K562 (cell line): ENCODE data around the gene CNPY2. TPM values are rescaled to one million over a fixed set of nuclear protein-coding genes. Genes with fewer than 3 reads are reported as not detected.

ENCODE experiments used
- ARID4B ChIP-seq: sonication (generic); formaldehyde crosslinking; IDR thresholded peaks from 2 replicates; pipeline ENCODE4 v1.8.0; 2022; ENCODE audit warnings: mild to moderate bottlenecking, missing genetic modification reagents
- COPS2 ChIP-seq: fragments of 450-650 bp; conservative IDR thresholded peaks from 2 replicates; pipeline ENCODE4 v1.6.1; 2016; ENCODE audit warnings: mild to moderate bottlenecking, moderate library complexity
- CREM ChIP-seq: IDR thresholded peaks from 2 replicates; pipeline ENCODE4 v1.6.1; 2014; ENCODE audit warnings: antibody characterized with exemption, low read depth
- HDGF ChIP-seq: fragments of 450-650 bp; IDR thresholded peaks from 2 replicates; pipeline ENCODE4 v1.6.1; 2016
- HMG20B ChIP-seq: fragments of 250-450 bp; sonication (Bioruptor Pico); IDR thresholded peaks from 2 replicates; pipeline ENCODE4 v1.5.0; 2021; ENCODE audit warnings: mild to moderate bottlenecking
- MCM2 ChIP-seq: fragments of 450-650 bp; IDR thresholded peaks from 2 replicates; pipeline ENCODE4 v1.6.1; 2017; ENCODE audit warnings: low read depth, mild to moderate bottlenecking
- OTX1 ChIP-seq: fragments of 450-650 bp; formaldehyde crosslinking; IDR thresholded peaks from 2 replicates; pipeline ENCODE4 v1.4.0; 2022; ENCODE audit warnings: mild to moderate bottlenecking
- PTBP1 ChIP-seq: fragments of 200-400 bp; formaldehyde crosslinking; IDR thresholded peaks from 2 replicates; pipeline ENCODE4 v1.6.1; 2017; ENCODE audit warnings: low read depth, low read length
- SAFB ChIP-seq: fragments of 200-400 bp; formaldehyde crosslinking; IDR thresholded peaks from 2 replicates; pipeline ENCODE4 v1.6.1; 2017; ENCODE audit warnings: low read depth, low read length, borderline replicate concordance
- SLC30A9 ChIP-seq: fragments of 250-450 bp; sonication (Bioruptor Pico); IDR thresholded peaks from 2 replicates; pipeline ENCODE4 v1.8.0; 2022; ENCODE audit warnings: mild to moderate bottlenecking, moderate library complexity
- SMAD4 ChIP-seq: fragments of 250-450 bp; sonication (Bioruptor Pico); conservative IDR thresholded peaks from 2 replicates; pipeline ENCODE4 v1.8.0; 2021; ENCODE audit warnings: inconsistent platforms, mild to moderate bottlenecking, moderate library complexity
- TCF7 ChIP-seq: sonication (generic); IDR thresholded peaks from 2 replicates; pipeline ENCODE4 v1.6.1; 2016; ENCODE audit warnings: antibody characterized with exemption, borderline replicate concordance
- ZNF232 ChIP-seq: sonication (generic); formaldehyde crosslinking; IDR thresholded peaks from 2 replicates; pipeline ENCODE4 v1.8.0; 2022; ENCODE audit warnings: mild to moderate bottlenecking, missing genetic modification reagents
- ZNF253 ChIP-seq: fragments of 250-450 bp; sonication (Bioruptor Pico); conservative IDR thresholded peaks from 2 replicates; pipeline ENCODE4 v1.6.1; 2021; ENCODE audit warnings: mild to moderate bottlenecking
- ZNF398 ChIP-seq: fragments of 250-450 bp; sonication (Bioruptor Pico); IDR thresholded peaks from 2 replicates; pipeline ENCODE4 v1.8.0; 2021; ENCODE audit warnings: moderate library complexity, mild to moderate bottlenecking, inconsistent platforms
- ZNF445 ChIP-seq: fragments of 250-450 bp; sonication (Bioruptor Pico); IDR thresholded peaks from 2 replicates; pipeline ENCODE4 v1.4.0; 2020; ENCODE audit warnings: low read depth, mild to moderate bottlenecking, moderate library complexity
- ZNF57 ChIP-seq: fragments of 450-650 bp; formaldehyde crosslinking; IDR thresholded peaks from 2 replicates; pipeline ENCODE4 v1.4.0; 2020; ENCODE audit warnings: mild to moderate bottlenecking, moderate library complexity
- ZNF589 ChIP-seq: fragments of 200-800 bp; sonication (Bioruptor generic); IDR thresholded peaks from 2 replicates; pipeline ENCODE4 v1.6.1; 2016; ENCODE audit warnings: low read depth, missing genetic modification characterization, missing compliant biosample characterization
- ZNF699 ChIP-seq: fragments of 250-450 bp; sonication (Bioruptor Pico); IDR thresholded peaks from 2 replicates; pipeline ENCODE4 v1.8.0; 2021; ENCODE audit warnings: mild to moderate bottlenecking, moderate library complexity; ENCODE audit not compliant: insufficient replicate concordance
- ZNF785 ChIP-seq: fragments of 250-450 bp; sonication (Bioruptor Pico); IDR thresholded peaks from 2 replicates; pipeline ENCODE4 v1.4.0; 2020; ENCODE audit warnings: mild to moderate bottlenecking
- polyA plus RNA-seq, 8 experiments: library from polyadenylated mRNA; depleted of rRNA in 4 of 8; stranded (reverse) in 5 of 8; unstranded in 3 of 8; fragments of >200 nt; fragmentation: Nextera tagmentation in 2 of 8; fragmentation: Illumina TruSeq in 1 of 8; extraction: Ambion mirVana in 2 of 8; extraction: Trizol in 1 of 8; gene quantifications; 2 replicates each; pipeline versions ENCODE4 v1.2.1 to v1.2.3, GENCODE V29; 2011 to 2014; ENCODE audit warnings: inconsistent platforms in 1 of 8, missing spikeins in 1 of 8
- total RNA-seq, 7 experiments: library from RNA; depleted of rRNA in 6 of 7; stranded (reverse); fragments of >200 nt in 6 of 7; fragmentation: Illumina TruSeq in 2 of 7; extraction: Trizol in 2 of 7; gene quantifications; 2 replicates each; pipeline versions ENCODE4 v1.2.1 to v1.2.3, GENCODE V29; 2011 to 2021; ENCODE audit warnings: low replicate concordance in 1 of 7
- TF ChIP-seq, protein P1 (sequence below): fragments of 250-450 bp; sonication (Bioruptor Pico); IDR thresholded peaks from 2 replicates; pipeline ENCODE4 v1.5.0; 2021
- TF ChIP-seq, protein P2 (sequence below): fragments of 250-450 bp; sonication (Bioruptor Pico); IDR thresholded peaks from 2 replicates; pipeline ENCODE4 v1.5.0; 2021

CNPY2 gene
- total and polyA plus RNA-seq, 9 of the 15 experiments (the other 6 are each of a cell fraction or from before 2014, with no cell fraction given) = 33.8 to 190 (median 138) TPM

- no peak for TF ChIP-seq ZNF398 (CRISPR knock-in tag)
- TF ChIP-seq MCM2 = no peak
- no peak for TF ChIP-seq ZNF445
- no peak for TF ChIP-seq SMAD4
- no peak for TF ChIP-seq HMG20B (CRISPR knock-in tag)
- TF ChIP-seq SLC30A9 (CRISPR knock-in tag) = no peak
- no peak for TF ChIP-seq ZNF785 (CRISPR knock-in tag)
- no peak for TF ChIP-seq COPS2
- no peak for TF ChIP-seq ZNF232 (CRISPR knock-in tag)
- TF ChIP-seq OTX1 (CRISPR knock-in tag) = peak; percentile 84
- TF ChIP-seq TCF7 = peak; percentile 90; the same call in 1 of the 2 replicates
- TF ChIP-seq PTBP1 = no peak
- TF ChIP-seq ZNF699 = no peak
- TF ChIP-seq ZNF57 (CRISPR knock-in tag) = no peak
- TF ChIP-seq, protein P1, sequence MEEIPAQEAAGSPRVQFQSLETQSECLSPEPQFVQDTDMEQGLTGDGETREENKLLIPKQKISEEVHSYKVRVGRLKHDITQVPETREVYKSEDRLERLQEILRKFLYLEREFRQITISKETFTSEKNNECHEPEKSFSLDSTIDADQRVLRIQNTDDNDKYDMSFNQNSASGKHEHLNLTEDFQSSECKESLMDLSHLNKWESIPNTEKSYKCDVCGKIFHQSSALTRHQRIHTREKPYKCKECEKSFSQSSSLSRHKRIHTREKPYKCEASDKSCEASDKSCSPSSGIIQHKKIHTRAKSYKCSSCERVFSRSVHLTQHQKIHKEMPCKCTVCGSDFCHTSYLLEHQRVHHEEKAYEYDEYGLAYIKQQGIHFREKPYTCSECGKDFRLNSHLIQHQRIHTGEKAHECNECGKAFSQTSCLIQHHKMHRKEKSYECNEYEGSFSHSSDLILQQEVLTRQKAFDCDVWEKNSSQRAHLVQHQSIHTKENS (CRISPR knock-in tag) = no peak
- TF ChIP-seq ARID4B (CRISPR knock-in tag) = no peak
- no peak; the same call in 1 of the 2 replicates for TF ChIP-seq ZNF589 (CRISPR knock-in tag)
- no peak for TF ChIP-seq HDGF
- peak; percentile 95 for TF ChIP-seq CREM
- TF ChIP-seq SAFB = no peak
- TF ChIP-seq ZNF253 (CRISPR knock-in tag) = no peak
- TF ChIP-seq, protein P2, sequence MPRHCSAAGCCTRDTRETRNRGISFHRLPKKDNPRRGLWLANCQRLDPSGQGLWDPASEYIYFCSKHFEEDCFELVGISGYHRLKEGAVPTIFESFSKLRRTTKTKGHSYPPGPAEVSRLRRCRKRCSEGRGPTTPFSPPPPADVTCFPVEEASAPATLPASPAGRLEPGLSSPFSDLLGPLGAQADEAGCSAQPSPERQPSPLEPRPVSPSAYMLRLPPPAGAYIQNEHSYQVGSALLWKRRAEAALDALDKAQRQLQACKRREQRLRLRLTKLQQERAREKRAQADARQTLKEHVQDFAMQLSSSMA (CRISPR knock-in tag) = no peak
Observed at GRCh38 chr12:56336361-56337167, 20.8 kb upstream of the CNPY2 start (continued).
